Measurements from ENCODE around the gene TJP3. TPM values are rescaled to one million over a fixed set of nuclear protein-coding genes. Genes with fewer than 3 reads are reported as not detected.

The TJP3 gene
- total and polyA plus RNA-seq, 10 of the 15 experiments (the other 5 are each of a cell fraction or from before 2014, with no cell fraction given): 0.04 to 1.2 (median 0.29) TPM; not detected in 6

GRCh38 chr19:3679581-3679980 is 28.6 kb upstream of the TJP3 start:
- FAIRE-seq: no peak
- Histone ChIP-seq H3K9me3 (replicated peaks; ENCODE audit: control insufficient read depth, insufficient read depth, low read length) (peaks cover 5% of the 10 kb centered on the region; the same call in 2 of the 3 replicates), H3K4me2 (ENCODE audit: control insufficient read depth, insufficient read depth) (no peak overlapping the region), H3K4me1 (ENCODE audit: control insufficient read depth, insufficient read depth, low read length) (peaks cover 13% of the 10 kb centered on the region), H3K4me3 (no peak overlapping the region), H2AFZ (ENCODE audit: control insufficient read depth, low read depth, low read length) (no peak overlapping the region), H3K9ac (ENCODE audit: control insufficient read depth, insufficient read depth, low read length) (no peak overlapping the region), H3K27ac (ENCODE audit: control insufficient read depth, insufficient read depth) (no peak overlapping the region), H4K20me1 (ENCODE audit: control insufficient read depth, insufficient read depth) (no peaks in the 10 kb centered on the region; the same call in 1 of the 2 replicates), H3K79me2 (ENCODE audit: control insufficient read depth, insufficient read depth, low read length) (peaks cover 2% of the 10 kb centered on the region; the same call in 1 of the 2 replicates), H3K27me3 (replicated peaks in 1 of 2; ENCODE audit: control insufficient read depth in 2 of 2, insufficient read depth in 2 of 2, low read length in 1 of 2) (no peaks in the 10 kb centered on the region), H3K36me3 (ENCODE audit: control insufficient read depth in 2 of 2, insufficient read depth in 2 of 2, low read length in 1 of 2) (peaks cover 0 to 3% of the 10 kb centered on the region in 2 experiments; a peak in 2 of 4 replicates)
- in situ Hi-C loops (cut with MboI) (no loop called here), intact Hi-C loops (cut with micrococcal nuclease; ENCODE audit: unreplicated experiment) (no loop called here)
- ChIA-PET POLR2A (no interaction called here), RAD21 (ENCODE audit: unreplicated experiment) (no interaction called here), SMC1A (ENCODE audit: uncharacterized antibody, unreplicated experiment) (no interaction called here), CTCF (no interaction called here)
- ATAC-seq: no peak
- no TSS peak for BruUV-seq (replicated peaks)
- no peak for TF ChIP-seq USF1 (IDR thresholded peaks at IDR 0.05; ENCODE audit: borderline replicate concordance, extremely low read length, insufficient read depth, low read depth, low read length)
- DNase-seq (ENCODE audit: low read depth, low spot score): no peak
- WGBS (ENCODE audit: insufficient coverage, insufficient replicate concordance, low lambda C conversion rate, missing lambda C conversion rate): 95% methylated on average over 13 of the region's 13 CpGs

DNA sequence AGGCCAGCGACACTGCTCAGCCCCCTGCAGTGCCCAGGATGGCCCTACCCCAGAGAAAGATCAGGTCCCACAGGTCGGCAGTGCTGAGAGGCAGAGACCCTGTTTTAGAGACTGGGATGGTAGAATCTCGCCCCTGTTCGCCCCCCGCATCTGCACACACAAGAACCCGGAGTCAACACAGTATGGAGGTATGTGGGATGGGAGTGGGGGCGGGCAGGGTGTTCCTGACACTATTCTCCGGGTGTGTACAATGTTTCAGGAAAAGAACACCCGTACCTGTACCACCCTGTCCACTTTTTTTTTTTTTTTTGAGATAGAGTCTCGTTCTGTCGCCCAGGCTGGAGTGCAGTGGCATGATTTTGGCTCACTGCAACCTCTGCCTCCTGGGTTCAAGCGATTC is 27.2 kb upstream of the TJP3 start:
- ChIA-PET RAD21 (ENCODE audit: unreplicated experiment) (no interaction called here), POLR2A (no interaction called here)
- TF ChIP-seq SREBF1 (IDR thresholded peaks at IDR 0.05; ENCODE audit: low read length) (no peak), ZNF217 (IDR thresholded peaks at IDR 0.05) (no peak), MTA3 (IDR thresholded peaks at IDR 0.05; ENCODE audit: borderline replicate concordance, low read length) (no peak), ETV6 (conservative IDR thresholded peaks at IDR 0.05 in 1 of 2, IDR thresholded peaks at IDR 0.05 in 1 of 2; ENCODE audit: borderline replicate concordance in 1 of 2, low read depth in 1 of 2) (no peak), NR2C1 (IDR thresholded peaks at IDR 0.05) (no peak), SIN3A (IDR thresholded peaks at IDR 0.05; ENCODE audit: low read depth, low read length) (no peak), IKZF1 (conservative IDR thresholded peaks at IDR 0.05) (no peak), SMAD5 (IDR thresholded peaks at IDR 0.05; ENCODE audit: low read depth) (no peak), NRF1 (conservative IDR thresholded peaks at IDR 0.05; ENCODE audit: low read depth, low read length) (no peak), POLR2AphosphoS5 (IDR thresholded peaks at IDR 0.05; ENCODE audit: low read length) (no peak), ZBED1 (IDR thresholded peaks at IDR 0.05; ENCODE audit: borderline replicate concordance) (no peak)
- TF ChIP-seq, protein P1, sequence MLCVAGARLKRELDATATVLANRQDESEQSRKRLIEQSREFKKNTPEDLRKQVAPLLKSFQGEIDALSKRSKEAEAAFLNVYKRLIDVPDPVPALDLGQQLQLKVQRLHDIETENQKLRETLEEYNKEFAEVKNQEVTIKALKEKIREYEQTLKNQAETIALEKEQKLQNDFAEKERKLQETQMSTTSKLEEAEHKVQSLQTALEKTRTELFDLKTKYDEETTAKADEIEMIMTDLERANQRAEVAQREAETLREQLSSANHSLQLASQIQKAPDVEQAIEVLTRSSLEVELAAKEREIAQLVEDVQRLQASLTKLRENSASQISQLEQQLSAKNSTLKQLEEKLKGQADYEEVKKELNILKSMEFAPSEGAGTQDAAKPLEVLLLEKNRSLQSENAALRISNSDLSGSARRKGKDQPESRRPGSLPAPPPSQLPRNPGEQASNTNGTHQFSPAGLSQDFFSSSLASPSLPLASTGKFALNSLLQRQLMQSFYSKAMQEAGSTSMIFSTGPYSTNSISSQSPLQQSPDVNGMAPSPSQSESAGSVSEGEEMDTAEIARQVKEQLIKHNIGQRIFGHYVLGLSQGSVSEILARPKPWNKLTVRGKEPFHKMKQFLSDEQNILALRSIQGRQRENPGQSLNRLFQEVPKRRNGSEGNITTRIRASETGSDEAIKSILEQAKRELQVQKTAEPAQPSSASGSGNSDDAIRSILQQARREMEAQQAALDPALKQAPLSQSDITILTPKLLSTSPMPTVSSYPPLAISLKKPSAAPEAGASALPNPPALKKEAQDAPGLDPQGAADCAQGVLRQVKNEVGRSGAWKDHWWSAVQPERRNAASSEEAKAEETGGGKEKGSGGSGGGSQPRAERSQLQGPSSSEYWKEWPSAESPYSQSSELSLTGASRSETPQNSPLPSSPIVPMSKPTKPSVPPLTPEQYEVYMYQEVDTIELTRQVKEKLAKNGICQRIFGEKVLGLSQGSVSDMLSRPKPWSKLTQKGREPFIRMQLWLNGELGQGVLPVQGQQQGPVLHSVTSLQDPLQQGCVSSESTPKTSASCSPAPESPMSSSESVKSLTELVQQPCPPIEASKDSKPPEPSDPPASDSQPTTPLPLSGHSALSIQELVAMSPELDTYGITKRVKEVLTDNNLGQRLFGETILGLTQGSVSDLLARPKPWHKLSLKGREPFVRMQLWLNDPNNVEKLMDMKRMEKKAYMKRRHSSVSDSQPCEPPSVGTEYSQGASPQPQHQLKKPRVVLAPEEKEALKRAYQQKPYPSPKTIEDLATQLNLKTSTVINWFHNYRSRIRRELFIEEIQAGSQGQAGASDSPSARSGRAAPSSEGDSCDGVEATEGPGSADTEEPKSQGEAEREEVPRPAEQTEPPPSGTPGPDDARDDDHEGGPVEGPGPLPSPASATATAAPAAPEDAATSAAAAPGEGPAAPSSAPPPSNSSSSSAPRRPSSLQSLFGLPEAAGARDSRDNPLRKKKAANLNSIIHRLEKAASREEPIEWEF (IDR thresholded peaks at IDR 0.05; ENCODE audit: insufficient replicate concordance, low read depth, low read length): no peak

More for the DNA sequence above, 27.2 kb upstream of the TJP3 start:
- DNase-seq (ENCODE audit: low read depth, low spot score): no peak
- Histone ChIP-seq H3K9ac (ENCODE audit: control insufficient read depth, insufficient read depth, low read length) (no peak overlapping the region), H3K9me3 (replicated peaks; ENCODE audit: control insufficient read depth, insufficient read depth, low read length) (peaks cover 7% of the 10 kb centered on the region), H2AFZ (ENCODE audit: control insufficient read depth, low read depth, low read length) (no peak overlapping the region), H3K36me3 (ENCODE audit: control insufficient read depth in 2 of 2, insufficient read depth in 2 of 2, low read length in 1 of 2) (peaks cover 3 to 5% of the 10 kb centered on the region in 2 experiments; a peak in 2 of 4 replicates), H3K4me3 (no peak overlapping the region), H3K79me2 (ENCODE audit: control insufficient read depth, insufficient read depth, low read length) (peaks cover 4% of the 10 kb centered on the region; the same call in 1 of the 2 replicates), H3K4me2 (ENCODE audit: control insufficient read depth, insufficient read depth) (no peak overlapping the region), H3K4me1 (ENCODE audit: control insufficient read depth, insufficient read depth, low read length) (peaks cover 14% of the 10 kb centered on the region), H4K20me1 (ENCODE audit: control insufficient read depth, insufficient read depth) (no peaks in the 10 kb centered on the region; the same call in 1 of the 2 replicates), H3K27me3 (replicated peaks in 1 of 2; ENCODE audit: control insufficient read depth in 2 of 2, insufficient read depth in 2 of 2, low read length in 1 of 2) (no peaks in the 10 kb centered on the region), H3K27ac (ENCODE audit: control insufficient read depth, insufficient read depth) (no peak overlapping the region)
- no peak for FAIRE-seq
- intact Hi-C loops (cut with micrococcal nuclease; ENCODE audit: unreplicated experiment) (no loop called here), in situ Hi-C loops (cut with MboI) (no loop called here)
- SMC1A ChIA-PET (ENCODE audit: uncharacterized antibody, unreplicated experiment): no interaction called here
- BruUV-seq (replicated peaks): no TSS peak
- WGBS (ENCODE audit: insufficient coverage, insufficient replicate concordance, low lambda C conversion rate, missing lambda C conversion rate): 91% methylated on average over 10 of the region's 12 CpGs
- ATAC-seq: no peak
- CTCF ChIA-PET: no interaction called here

All from GM12878 (cell line).